Mesendoderm (in vitro differentiated cells): Measurements from ENCODE around the gene API5.
"Not testable (repeated sequence)": the region's sequence is repeated elsewhere in the genome, so short reads cannot be mapped to it uniquely, and the experiment has no call there.

ENCODE experiments used
- DNase-seq: peaks from one replicate; pipeline ENCODE4 v3.0.0; 2013
- H2AK5ac ChIP-seq: 2 replicates; pipeline ENCODE4 v1.6.1; 2013; ENCODE audit warnings: low read length, inconsistent platforms
- H2BK120ac ChIP-seq: 2 replicates; pipeline ENCODE4 v1.6.1; 2013; ENCODE audit warnings: low read depth, mild to moderate bottlenecking, low read length, moderate library complexity, mixed read lengths
- H2BK15ac ChIP-seq: replicated peaks from 2 replicates; pipeline ENCODE4 v1.6.1; 2013; ENCODE audit warnings: low read depth, mild to moderate bottlenecking, moderate library complexity
- H2BK5ac ChIP-seq: 2 replicates; pipeline ENCODE4 v1.6.1; 2013; ENCODE audit warnings: low read length, inconsistent platforms
- H3K18ac ChIP-seq: 2 replicates; pipeline ENCODE4 v1.6.1; 2013; ENCODE audit warnings: mild to moderate bottlenecking, low read length, mixed read lengths
- H3K23ac ChIP-seq: one replicate; pipeline ENCODE4 v1.6.1; 2013; ENCODE audit warnings: low read length
- H3K27ac ChIP-seq: 2 replicates; pipeline ENCODE4 v1.5.1; 2013; ENCODE audit warnings: low read depth, mild to moderate bottlenecking, inconsistent platforms, low read length, moderate library complexity
- H3K27me3 ChIP-seq: 2 replicates; pipeline ENCODE4 v1.6.1; 2013; ENCODE audit warnings: low read length, control low read depth, mild to moderate bottlenecking, inconsistent platforms; ENCODE audit not compliant: insufficient read depth, poor library complexity
- H3K36me3 ChIP-seq: 2 replicates; pipeline ENCODE4 v1.6.1; 2013; ENCODE audit warnings: low read length, inconsistent platforms; ENCODE audit not compliant: control insufficient read depth, insufficient read depth
- H3K4ac ChIP-seq: one replicate; pipeline ENCODE4 v1.6.1; 2013; ENCODE audit warnings: low read depth, mild to moderate bottlenecking, low read length, moderate library complexity
- H3K4me1 ChIP-seq: 2 replicates; pipeline ENCODE4 v1.6.1; 2013; ENCODE audit warnings: low read depth, low read length, inconsistent platforms; ENCODE audit not compliant: control insufficient read depth
- H3K4me2 ChIP-seq: 2 replicates; pipeline ENCODE4 v1.6.1; 2013; ENCODE audit warnings: low read length
- H3K4me3 ChIP-seq: 2 replicates; pipeline ENCODE4 v1.5.1; 2013; ENCODE audit warnings: mild to moderate bottlenecking, low read length
- H3K56ac ChIP-seq: one replicate; pipeline ENCODE4 v1.6.1; 2013; ENCODE audit warnings: low read length
- H3K79me1 ChIP-seq: 2 replicates; pipeline ENCODE4 v1.6.1; 2013; ENCODE audit warnings: low read length, inconsistent platforms
- H3K79me2 ChIP-seq: 2 replicates; pipeline ENCODE4 v1.6.1; 2013; ENCODE audit warnings: mild to moderate bottlenecking, low read length; ENCODE audit not compliant: control insufficient read depth, insufficient read depth
- H3K9ac ChIP-seq: 2 replicates; pipeline ENCODE4 v1.6.1; 2013; ENCODE audit warnings: low read length, inconsistent platforms
- H4K5ac ChIP-seq: one replicate; pipeline ENCODE4 v1.6.1; 2013; ENCODE audit warnings: low read length
- H4K8ac ChIP-seq: one replicate; pipeline ENCODE4 v1.6.1; 2013; ENCODE audit warnings: low read depth, mild to moderate bottlenecking, control low read depth, low read length, moderate library complexity
- WGBS: extraction: QIAGEN DNeasy Blood & Tissue Kit; methylation state at CpG from one replicate; pipeline ENCODE4 v1.1.7; 2013; ENCODE audit warnings: low lambda C conversion rate, missing lambda C conversion rate; ENCODE audit not compliant: insufficient coverage; ENCODE audit errors: extremely low coverage; 5-methylcytosine and 5-hydroxymethylcytosine counted together

The API5 gene

DNA sequence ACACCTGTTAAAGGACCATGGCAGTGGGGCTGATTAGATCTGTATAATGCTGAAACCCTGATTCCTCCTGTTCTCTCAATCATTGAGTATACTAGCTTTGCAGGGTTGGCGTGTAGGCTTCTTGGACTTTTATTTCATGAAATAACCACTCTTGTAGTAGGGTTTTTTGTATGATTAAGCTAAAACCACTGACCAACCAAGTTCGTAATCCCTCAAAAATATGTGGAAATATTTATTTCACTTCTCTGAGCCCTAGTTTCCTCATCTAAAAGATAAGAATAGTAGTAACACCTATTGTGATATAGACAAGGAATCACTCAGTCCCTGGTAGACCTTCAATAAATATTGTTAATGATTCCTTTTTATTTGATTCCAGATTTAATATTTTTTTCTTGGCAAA is 4.2 kb downstream of the API5 start:
- Histone ChIP-seq H2BK5ac (no peak overlapping the region), H3K9ac (no peak overlapping the region), H2BK120ac (no peak overlapping the region), H4K8ac (no peak overlapping the region), H3K23ac (no peak overlapping the region), H3K56ac (no peak overlapping the region), H3K4ac (no peak overlapping the region), H3K4me1 (no peaks in the 10 kb centered on the region), H3K27me3 (no peaks in the 10 kb centered on the region), H4K5ac (no peak overlapping the region), H3K36me3 (no peaks in the 10 kb centered on the region), H3K18ac (no peak overlapping the region), H2BK15ac (no peak overlapping the region), H3K79me1 (peaks cover 8% of the 10 kb centered on the region), H2AK5ac (no peak overlapping the region), H3K27ac (no peak overlapping the region), H3K4me3 (no peak overlapping the region), H3K4me2 (no peak overlapping the region), H3K79me2 (peaks cover 46% of the 10 kb centered on the region)
- WGBS: no CpG with 5 or more reads among the region's 2 CpGs
- DNase-seq: no peak

DNA sequence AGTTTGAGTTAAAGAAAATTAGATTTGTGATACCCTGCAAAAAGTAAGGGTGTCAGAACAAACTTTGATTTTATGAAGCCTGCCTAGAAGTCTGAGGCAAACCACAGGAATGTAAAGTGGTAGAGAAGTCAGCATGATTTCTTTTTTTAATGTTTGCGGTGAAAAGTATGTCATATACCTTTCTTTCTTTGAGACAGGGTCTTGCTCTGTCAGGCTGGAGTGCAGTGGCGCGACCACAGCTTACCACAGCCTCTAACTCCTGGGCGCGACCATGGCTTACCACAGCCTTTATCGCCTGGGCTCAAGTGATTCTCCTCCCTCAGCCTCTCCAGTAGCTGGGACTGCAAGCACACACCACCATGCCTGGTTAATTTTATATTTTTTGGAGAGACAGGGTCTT is 4.7 kb downstream of the API5 start:
- DNase-seq: no peak
- no peak overlapping the region for H3K4ac ChIP-seq
- no peak overlapping the region for H3K18ac ChIP-seq
- H3K4me2 ChIP-seq: no peak overlapping the region
- no peaks in the 10 kb centered on the region for H3K36me3 ChIP-seq
- H2AK5ac ChIP-seq: no peak overlapping the region
- H4K5ac ChIP-seq: no peak overlapping the region
- no peak overlapping the region for H3K23ac ChIP-seq
- H2BK120ac ChIP-seq: no peak overlapping the region
- H3K9ac ChIP-seq: no peak overlapping the region
- WGBS: no CpG with 5 or more reads among the region's 6 CpGs
- no peak overlapping the region for H3K56ac ChIP-seq
- H3K4me1 ChIP-seq: no peaks in the 10 kb centered on the region
- H2BK15ac ChIP-seq: no peak overlapping the region
- H4K8ac ChIP-seq: no peak overlapping the region
- H2BK5ac ChIP-seq: no peak overlapping the region
- H3K4me3 ChIP-seq: no peak overlapping the region
- H3K27me3 ChIP-seq: no peaks in the 10 kb centered on the region
- H3K27ac ChIP-seq: no peak overlapping the region
- peaks cover 46% of the 10 kb centered on the region for H3K79me2 ChIP-seq
- H3K79me1 ChIP-seq: peaks cover 8% of the 10 kb centered on the region

DNA sequence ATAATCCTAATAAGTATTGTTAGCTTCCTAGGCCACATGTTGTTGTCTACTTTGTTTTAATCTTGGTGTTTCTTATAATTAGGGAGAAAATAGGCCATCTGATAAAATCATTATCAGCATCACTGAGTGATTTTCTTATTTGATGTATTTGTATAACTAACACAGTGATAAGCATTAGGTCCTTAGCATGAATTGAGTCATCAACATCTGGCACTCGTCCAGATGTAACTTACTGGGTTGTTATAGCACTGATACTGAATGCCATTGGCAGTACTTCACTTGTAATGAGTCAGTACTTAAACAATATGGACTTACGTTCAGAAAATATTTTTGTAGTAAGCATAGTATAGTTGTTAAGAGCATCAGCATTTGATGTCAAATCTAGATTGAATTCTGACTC is 16.2 kb downstream of the API5 start:
- no peak overlapping the region for H3K4me3 ChIP-seq
- no peaks in the 10 kb centered on the region for H3K79me2 ChIP-seq
- H2BK120ac ChIP-seq: no peak overlapping the region
- no peak overlapping the region for H2BK15ac ChIP-seq
- no peaks in the 10 kb centered on the region for H3K79me1 ChIP-seq
- no peak overlapping the region for H4K5ac ChIP-seq
- DNase-seq: no peak
- no peaks in the 10 kb centered on the region for H3K27me3 ChIP-seq
- no CpG with 5 or more reads among the region's 2 CpGs for WGBS
- no peak overlapping the region for H3K18ac ChIP-seq
- H3K27ac ChIP-seq: no peak overlapping the region
- H3K9ac ChIP-seq: no peak overlapping the region
- H3K23ac ChIP-seq: no peak overlapping the region
- no peak overlapping the region for H4K8ac ChIP-seq
- no peak overlapping the region for H3K4me2 ChIP-seq
- H2BK5ac ChIP-seq: no peak overlapping the region
- no peak overlapping the region for H3K56ac ChIP-seq
- H3K4me1 ChIP-seq: no peaks in the 10 kb centered on the region
- no peak overlapping the region for H2AK5ac ChIP-seq
- H3K4ac ChIP-seq: no peak overlapping the region
- H3K36me3 ChIP-seq: peaks cover 9% of the 10 kb centered on the region

DNA sequence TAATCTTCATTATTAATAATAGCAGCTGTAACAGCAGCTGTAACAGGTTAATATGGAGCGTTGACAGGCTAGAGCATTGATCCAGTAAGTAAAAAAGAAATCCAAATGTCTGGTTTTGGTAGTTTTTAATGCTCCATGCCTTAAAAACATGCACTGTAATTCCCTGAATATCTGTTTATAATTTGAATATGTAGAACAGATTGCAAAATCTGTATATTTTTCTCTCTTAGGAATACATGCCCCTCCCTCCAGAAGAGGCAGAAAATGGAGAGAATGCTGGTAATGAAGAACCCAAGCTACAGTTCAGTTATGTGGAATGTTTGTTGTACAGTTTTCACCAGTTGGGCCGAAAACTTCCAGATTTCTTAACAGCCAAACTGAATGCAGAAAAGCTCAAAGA is 16.7 kb downstream of the API5 start:
- H3K4me1 ChIP-seq: no peaks in the 10 kb centered on the region

DNA sequence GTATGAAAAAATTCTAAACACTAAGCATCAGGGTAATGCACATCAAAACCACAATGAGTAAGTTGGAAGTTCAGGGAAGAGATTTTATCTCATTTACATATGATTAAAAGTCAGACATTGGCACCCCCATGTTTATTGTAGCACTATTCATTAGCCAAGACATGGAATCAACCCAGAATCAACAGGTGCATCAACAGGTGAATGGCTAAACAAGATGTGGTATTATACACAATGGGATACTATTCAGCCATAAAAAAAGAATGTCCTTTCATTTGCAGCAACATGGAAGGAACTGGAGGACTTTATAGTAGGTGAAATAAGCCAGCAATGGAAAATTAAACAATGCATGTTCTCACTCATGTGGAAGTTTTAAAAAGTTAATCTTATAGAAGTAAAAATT is 29.4 kb downstream of the API5 start:
- Histone ChIP-seq H3K27me3 (no peaks in the 10 kb centered on the region), H3K27ac (no peak overlapping the region), H3K4me2 (no peak overlapping the region), H4K8ac (no peak overlapping the region), H3K4me1 (no peaks in the 10 kb centered on the region), H3K56ac (no peak overlapping the region), H3K4ac (no peak overlapping the region), H3K36me3 (peaks cover 4% of the 10 kb centered on the region), H2BK15ac (no peak overlapping the region), H3K79me1 (no peaks in the 10 kb centered on the region), H4K5ac (no peak overlapping the region), H3K18ac (no peak overlapping the region), H3K23ac (no peak overlapping the region), H3K79me2 (no peaks in the 10 kb centered on the region), H3K9ac (no peak overlapping the region), H2BK5ac (no peak overlapping the region), H3K4me3 (no peak overlapping the region), H2BK120ac (no peak overlapping the region), H2AK5ac (no peak overlapping the region)
- DNase-seq: no peak

More for the DNA sequence above, 16.7 kb downstream of the API5 start:
- no peak overlapping the region for H3K18ac ChIP-seq
- no peak overlapping the region for H2BK120ac ChIP-seq
- H3K23ac ChIP-seq: no peak overlapping the region
- no peaks in the 10 kb centered on the region for H3K79me1 ChIP-seq
- H4K5ac ChIP-seq: no peak overlapping the region
- H3K79me2 ChIP-seq: no peaks in the 10 kb centered on the region
- no peaks in the 10 kb centered on the region for H3K27me3 ChIP-seq
- H3K9ac ChIP-seq: no peak overlapping the region
- H2AK5ac ChIP-seq: no peak overlapping the region
- no peak for DNase-seq
- H2BK15ac ChIP-seq: no peak overlapping the region
- no peak overlapping the region for H3K27ac ChIP-seq
- H3K4me3 ChIP-seq: no peak overlapping the region
- H2BK5ac ChIP-seq: no peak overlapping the region
- no CpG with 5 or more reads among the region's 2 CpGs for WGBS
- no peak overlapping the region for H4K8ac ChIP-seq
- H3K56ac ChIP-seq: no peak overlapping the region
- peaks cover 9% of the 10 kb centered on the region for H3K36me3 ChIP-seq
- no peak overlapping the region for H3K4ac ChIP-seq
- H3K4me2 ChIP-seq: no peak overlapping the region

DNA sequence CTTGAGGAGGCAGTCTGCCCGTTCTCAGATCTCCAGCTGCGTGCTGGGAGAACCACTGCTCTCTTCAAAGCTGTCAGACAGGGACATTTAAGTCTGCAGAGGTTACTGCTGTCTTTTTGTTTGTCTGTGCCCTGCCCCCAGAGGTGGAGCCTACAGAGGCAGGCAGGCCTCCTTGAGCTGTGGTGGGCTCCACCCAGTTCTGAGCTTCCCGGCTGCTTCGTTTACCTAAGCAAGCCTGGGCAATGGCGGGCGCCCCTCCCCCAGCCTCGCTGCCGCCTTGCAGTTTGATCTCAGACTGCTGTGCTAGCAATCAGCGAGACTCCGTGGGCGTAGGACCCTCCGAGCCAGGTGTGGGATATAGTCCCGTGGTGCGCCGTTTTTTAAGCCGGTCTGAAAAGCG is 39.6 kb downstream of the API5 start:
- H4K8ac ChIP-seq, H2AK5ac ChIP-seq, H2BK120ac ChIP-seq, H3K18ac ChIP-seq, H3K79me1 ChIP-seq, H3K4me3 ChIP-seq, H3K27ac ChIP-seq, H3K56ac ChIP-seq, H4K5ac ChIP-seq, H3K9ac ChIP-seq, H2BK15ac ChIP-seq, H3K36me3 ChIP-seq, H3K27me3 ChIP-seq, H3K4ac ChIP-seq, H3K4me1 ChIP-seq, H2BK5ac ChIP-seq, H3K23ac ChIP-seq, H3K4me2 ChIP-seq, H3K79me2 ChIP-seq, DNase-seq: not testable (repeated sequence)
- no CpG with 5 or more reads among the region's 17 CpGs for WGBS
